ENCODE results near the gene MGAT5. TPM values are rescaled to one million over a fixed set of nuclear protein-coding genes. Genes with fewer than 3 reads are reported as not detected.

Gene MGAT5
- total RNA-seq, 4 donors from 2014 or later = 10.3 to 53.2 (median 27.0) TPM

- no peak overlapping the region for H3K4me3 ChIP-seq
- intact Hi-C loops (cut with DNase I; ENCODE audit: low total_unique reads) = no loop called here
- no peaks in the 10 kb centered on the region for H3K36me3 ChIP-seq
- H3K4me1 ChIP-seq = no peaks in the 10 kb centered on the region
- TF ChIP-seq CTCF (IDR thresholded peaks at IDR 0.05) (no peak), POLR2A (IDR thresholded peaks at IDR 0.05) (no peak)
- H3K27me3 ChIP-seq = no peaks in the 10 kb centered on the region
- no peaks in the 10 kb centered on the region for H3K9me3 ChIP-seq
- no peak for DNase-seq
- H3K27ac ChIP-seq = no peak overlapping the region
These were observed 50.7 kb downstream of the MGAT5 start for GRCh38 chr2:134304394-134305108.

DNA sequence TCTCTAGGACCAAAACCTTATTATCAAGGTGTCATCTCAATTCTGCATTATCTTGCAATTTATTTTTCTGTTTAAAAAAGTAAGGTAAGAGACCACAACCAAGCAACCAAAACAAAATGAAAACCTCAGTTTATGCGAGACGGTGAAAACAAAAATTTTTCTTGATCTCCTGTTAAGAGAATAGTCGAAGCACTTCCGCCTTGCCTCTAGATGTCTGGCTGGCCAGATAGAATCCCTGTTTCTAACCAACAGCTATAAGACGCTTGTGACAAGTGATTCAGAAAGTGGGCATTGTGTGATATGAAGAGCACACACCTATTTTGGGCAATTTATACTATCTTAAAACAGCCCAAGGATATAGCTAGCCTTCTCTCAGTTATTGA lies 51.2 kb downstream of the MGAT5 start:
- no peak overlapping the region for H3K27ac ChIP-seq
- DNase-seq = no peak
- H3K36me3 ChIP-seq = no peaks in the 10 kb centered on the region
- no peak for TF ChIP-seq POLR2A (IDR thresholded peaks at IDR 0.05)
- H3K27me3 ChIP-seq = no peaks in the 10 kb centered on the region
- intact Hi-C loops (cut with DNase I; ENCODE audit: low total_unique reads) = no loop called here
- no peaks in the 10 kb centered on the region for H3K9me3 ChIP-seq
- H3K4me3 ChIP-seq = no peak overlapping the region
- no peaks in the 10 kb centered on the region for H3K4me1 ChIP-seq

DNA sequence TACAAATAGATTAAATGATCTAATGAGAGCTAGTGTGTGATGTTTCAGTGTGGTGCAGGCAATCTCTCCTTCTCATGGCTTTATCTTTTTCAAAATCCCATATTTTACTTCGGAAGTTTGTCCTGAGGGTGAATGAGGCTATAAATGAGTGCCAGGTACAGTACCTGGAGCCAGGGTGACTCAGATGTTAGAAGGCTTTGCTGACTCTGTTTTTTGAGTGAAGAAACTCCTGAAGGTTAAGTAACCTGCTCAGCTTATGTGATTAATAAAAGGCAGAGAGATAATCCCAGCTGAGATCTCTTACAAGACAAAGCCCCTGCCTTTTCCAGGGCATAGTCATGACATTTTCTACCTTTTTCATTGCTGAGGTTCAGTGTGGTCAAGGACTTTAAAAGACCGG lies 52.6 kb downstream of the MGAT5 start:
- intact Hi-C loops (cut with DNase I; ENCODE audit: low total_unique reads) = no loop called here
- TF ChIP-seq CTCF (IDR thresholded peaks at IDR 0.05) (no peak), POLR2A (IDR thresholded peaks at IDR 0.05) (no peak)
- no peak overlapping the region for H3K4me3 ChIP-seq

DNA sequence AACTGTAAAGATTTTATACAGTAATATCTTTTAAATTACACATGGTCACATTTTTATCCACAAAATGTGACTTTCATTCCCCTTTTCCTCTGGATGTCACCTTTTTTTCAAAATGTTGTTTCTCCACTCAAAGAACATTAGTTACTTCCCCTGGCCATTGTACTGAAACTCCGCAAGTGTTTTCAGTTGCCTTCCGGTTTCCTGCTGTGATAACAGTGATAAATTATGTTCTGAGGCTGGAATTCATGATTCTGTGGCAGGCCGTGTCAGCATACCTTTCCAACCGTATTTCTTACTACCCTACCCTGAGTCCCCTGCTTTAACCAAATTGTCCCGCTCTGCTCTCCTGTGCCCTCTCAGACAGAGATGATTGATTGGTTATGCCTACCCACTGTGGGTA lies 53.5 kb downstream of the MGAT5 start:
- no peak overlapping the region for H3K4me3 ChIP-seq
- no peak for DNase-seq
- intact Hi-C loops (cut with DNase I; ENCODE audit: low total_unique reads) = no loop called here
- H3K9me3 ChIP-seq = no peaks in the 10 kb centered on the region
- H3K27ac ChIP-seq = no peak overlapping the region
- TF ChIP-seq POLR2A (IDR thresholded peaks at IDR 0.05) = no peak
- TF ChIP-seq CTCF (IDR thresholded peaks at IDR 0.05) = no peak
- H3K27me3 ChIP-seq = no peaks in the 10 kb centered on the region
- H3K4me1 ChIP-seq = no peaks in the 10 kb centered on the region
- no peaks in the 10 kb centered on the region for H3K36me3 ChIP-seq

More for the DNA sequence above, 52.6 kb downstream of the MGAT5 start:
- H3K4me1 ChIP-seq = no peaks in the 10 kb centered on the region
- no peaks in the 10 kb centered on the region for H3K9me3 ChIP-seq
- no peak for DNase-seq
- no peaks in the 10 kb centered on the region for H3K27me3 ChIP-seq
- H3K27ac ChIP-seq = no peak overlapping the region
- no peaks in the 10 kb centered on the region for H3K36me3 ChIP-seq

DNA sequence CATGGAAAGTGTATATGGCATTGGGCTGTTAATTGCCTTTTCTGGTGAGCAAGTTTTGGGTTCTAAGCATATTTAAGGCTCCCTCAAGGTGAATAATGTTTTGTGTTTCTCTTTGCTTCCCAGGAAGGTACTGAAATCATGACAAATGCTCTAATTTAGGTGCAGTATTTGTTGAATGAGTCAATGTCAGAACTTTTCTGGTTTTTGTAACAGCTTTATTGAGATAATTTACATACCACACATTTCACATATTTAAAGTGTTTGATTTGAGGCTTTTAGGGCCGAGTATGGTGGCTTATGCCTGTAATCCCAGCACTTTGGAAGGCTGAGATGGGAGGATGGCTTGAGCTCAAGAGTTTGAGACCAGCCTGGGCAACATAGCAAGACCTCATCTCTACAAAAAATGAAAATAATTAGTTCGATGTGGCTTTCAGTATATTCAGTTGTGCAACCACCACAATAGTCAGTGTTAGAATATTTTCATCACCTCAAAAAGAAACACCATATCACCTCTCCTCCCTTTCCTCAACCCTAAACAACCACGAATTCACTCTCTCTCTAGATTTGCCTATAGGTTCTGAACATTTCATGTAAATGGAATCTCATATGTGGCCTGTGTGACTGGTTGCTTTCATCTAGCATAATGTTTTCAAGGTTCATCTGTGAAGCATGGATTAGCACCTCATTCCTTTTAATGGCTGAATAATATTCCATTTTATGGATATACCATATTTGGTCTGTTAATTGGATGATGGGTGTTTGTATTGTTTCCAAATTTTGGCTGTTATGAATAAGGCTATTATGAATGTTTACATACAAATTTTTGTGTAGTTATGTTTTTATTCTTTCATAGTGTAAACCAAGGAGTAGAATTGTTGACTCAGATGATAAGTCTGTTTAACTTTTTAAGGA lies 54.9 kb downstream of the MGAT5 start:
- H3K36me3 ChIP-seq = no peaks in the 10 kb centered on the region
- H3K27me3 ChIP-seq = no peaks in the 10 kb centered on the region
- no peak overlapping the region for H3K4me3 ChIP-seq
- intact Hi-C loops (cut with DNase I; ENCODE audit: low total_unique reads) = no loop called here
- no peaks in the 10 kb centered on the region for H3K9me3 ChIP-seq
- H3K4me1 ChIP-seq = no peaks in the 10 kb centered on the region
- H3K27ac ChIP-seq = no peak overlapping the region
- no peak for DNase-seq
- TF ChIP-seq POLR2A (IDR thresholded peaks at IDR 0.05) (no peak), CTCF (IDR thresholded peaks at IDR 0.05) (no peak)

Data from uterus (tissue), 4 donors.